HG03432 (cell line): ENCODE data around the gene C1orf159.

Source experiments
- ATAC-seq: cut with Tn5 transposase; IDR thresholded peaks from one replicate; pipeline ENCODE4 v1.9.1; 2021; ENCODE audit warnings: mild to moderate bottlenecking, moderate library complexity; ENCODE audit not compliant: unreplicated experiment

C1orf159 gene

GRCh38 chr1:1094981-1095380 lies 20.9 kb downstream of the C1orf159 start:
- no peak for ATAC-seq

DNA sequence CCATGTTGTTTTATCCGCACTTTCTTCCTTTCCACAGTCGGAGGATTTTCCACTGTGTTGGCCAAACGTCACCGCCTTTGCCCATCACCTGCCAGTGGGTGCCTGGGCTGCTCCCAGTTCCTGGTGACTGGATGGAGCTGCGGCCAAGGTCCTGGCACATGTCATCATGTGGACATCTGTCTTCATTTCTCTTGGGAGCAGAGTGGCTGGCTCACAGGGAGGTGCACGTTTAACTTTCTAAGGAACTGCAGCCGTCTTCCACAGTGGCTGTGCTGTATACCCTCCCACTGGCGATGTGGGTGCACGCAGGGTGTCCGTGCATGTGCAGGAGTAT lies 22.3 kb downstream of the C1orf159 start:
- no peak for ATAC-seq

DNA sequence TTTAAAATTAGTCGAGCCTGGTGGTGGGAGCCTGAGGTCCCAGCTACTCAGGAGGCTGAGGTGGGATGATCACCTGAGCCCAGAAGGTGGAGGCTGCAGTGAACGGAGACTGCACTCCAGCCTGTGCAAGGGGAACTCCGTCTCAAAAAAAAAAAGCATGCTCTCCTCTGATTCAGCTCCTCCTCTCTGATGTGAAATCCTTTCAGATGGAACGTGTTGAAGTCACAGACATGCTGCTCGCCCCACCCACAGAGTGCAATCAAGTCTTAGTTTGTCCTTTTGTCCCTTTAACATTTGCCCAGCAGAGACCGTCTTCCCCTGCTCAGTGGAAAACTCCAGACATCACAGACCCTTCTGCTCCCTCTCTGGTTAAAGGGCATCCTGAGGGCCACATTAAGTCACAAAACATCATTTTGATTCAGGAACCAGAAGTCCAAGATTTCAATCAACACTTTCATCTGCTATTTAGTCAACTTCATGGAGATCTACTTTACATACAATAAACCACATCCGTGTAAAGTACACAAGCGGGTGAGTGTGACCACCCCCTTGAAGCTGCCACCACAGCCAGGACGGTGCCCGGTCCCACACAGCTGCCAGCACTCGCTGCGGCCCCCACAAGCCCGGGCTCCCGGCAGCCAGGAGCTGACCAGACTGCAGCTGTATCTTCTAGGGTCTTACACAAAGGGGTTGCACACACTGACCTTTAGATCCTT lies 22.8 kb downstream of the C1orf159 start:
- ATAC-seq: no peak

- ATAC-seq: no peak
These were observed 23.6 kb downstream of the C1orf159 start for GRCh38 chr1:1092149-1092855.

DNA sequence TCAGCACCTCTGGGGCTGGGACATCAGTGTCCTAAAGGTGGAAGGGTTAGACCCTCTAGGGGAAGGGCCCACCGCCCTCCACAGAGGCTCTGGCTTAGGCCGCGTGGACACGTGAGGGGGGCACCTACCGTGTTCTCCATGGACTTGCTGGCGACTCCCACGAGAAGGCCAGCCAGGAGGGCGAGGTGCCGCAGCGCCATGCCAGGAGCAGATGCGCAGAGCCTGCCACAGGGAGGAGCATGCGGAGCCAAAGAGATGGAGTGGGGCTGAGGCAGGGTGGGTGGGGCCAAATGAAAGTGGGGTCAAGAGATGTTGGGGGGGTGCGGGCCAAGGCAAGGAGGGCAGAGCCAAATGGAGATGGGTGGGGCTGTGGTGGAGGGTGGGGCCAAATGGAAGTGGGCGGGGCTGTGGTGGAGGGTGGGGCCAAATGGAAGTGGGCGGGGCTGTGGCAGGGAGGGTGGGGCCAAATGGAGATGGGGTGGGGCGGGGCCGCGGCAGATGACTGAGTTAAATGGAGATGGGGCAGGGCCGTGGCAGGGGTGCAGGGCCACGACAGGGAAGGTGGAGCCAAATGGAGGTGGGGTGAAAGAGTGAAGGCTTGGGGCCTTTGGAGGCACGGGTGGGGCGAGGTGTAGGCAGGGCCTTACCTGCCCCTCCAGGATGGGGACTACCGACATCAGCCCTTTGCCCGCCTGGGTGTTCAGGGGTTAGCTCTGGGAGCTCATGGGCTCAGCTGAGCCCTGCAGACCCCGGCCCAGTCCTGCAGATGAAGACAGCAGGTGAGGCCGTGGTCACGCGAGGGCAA lies 24.3 kb downstream of the C1orf159 start:
- ATAC-seq: no peak

- ATAC-seq: no peak
These were observed 25.2 kb downstream of the C1orf159 start for GRCh38 chr1:1090424-1091343.

DNA sequence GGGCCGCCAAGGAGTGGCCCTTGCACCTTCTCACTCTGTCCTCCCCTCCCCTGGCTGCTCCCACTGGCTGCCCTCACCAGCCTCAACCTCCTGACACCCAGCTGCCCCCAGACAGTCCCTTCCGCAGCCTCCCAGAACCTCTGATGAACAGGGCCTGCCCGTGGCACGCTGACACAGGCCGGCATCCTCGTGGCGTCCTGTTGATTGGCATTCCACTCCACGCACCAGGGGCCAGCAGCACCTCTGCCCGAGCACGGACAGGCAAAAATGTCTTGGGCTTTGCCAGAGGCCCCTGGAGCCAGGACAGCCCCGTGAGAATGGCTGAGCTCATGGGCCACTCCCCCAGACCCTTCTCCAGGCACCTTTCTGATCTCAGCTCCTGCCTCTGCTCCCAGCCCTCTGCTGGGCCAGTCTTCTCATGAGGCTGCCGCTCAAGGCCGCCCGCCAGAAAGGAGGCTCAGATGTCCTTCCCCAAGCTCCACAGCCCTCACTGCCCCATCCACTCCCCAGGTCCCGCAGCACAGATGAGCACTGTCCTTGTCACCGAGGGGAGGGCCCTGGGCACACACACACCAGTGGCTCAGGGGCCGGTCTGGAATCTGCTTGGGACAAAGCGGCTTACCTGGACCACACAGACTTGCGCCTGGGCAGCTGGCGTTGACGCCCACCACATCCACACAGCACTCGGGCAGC lies 26.0 kb downstream of the C1orf159 start:
- ATAC-seq: no peak

- no peak for ATAC-seq
These were observed 26.8 kb downstream of the C1orf159 start for GRCh38 chr1:1088801-1089680.

DNA sequence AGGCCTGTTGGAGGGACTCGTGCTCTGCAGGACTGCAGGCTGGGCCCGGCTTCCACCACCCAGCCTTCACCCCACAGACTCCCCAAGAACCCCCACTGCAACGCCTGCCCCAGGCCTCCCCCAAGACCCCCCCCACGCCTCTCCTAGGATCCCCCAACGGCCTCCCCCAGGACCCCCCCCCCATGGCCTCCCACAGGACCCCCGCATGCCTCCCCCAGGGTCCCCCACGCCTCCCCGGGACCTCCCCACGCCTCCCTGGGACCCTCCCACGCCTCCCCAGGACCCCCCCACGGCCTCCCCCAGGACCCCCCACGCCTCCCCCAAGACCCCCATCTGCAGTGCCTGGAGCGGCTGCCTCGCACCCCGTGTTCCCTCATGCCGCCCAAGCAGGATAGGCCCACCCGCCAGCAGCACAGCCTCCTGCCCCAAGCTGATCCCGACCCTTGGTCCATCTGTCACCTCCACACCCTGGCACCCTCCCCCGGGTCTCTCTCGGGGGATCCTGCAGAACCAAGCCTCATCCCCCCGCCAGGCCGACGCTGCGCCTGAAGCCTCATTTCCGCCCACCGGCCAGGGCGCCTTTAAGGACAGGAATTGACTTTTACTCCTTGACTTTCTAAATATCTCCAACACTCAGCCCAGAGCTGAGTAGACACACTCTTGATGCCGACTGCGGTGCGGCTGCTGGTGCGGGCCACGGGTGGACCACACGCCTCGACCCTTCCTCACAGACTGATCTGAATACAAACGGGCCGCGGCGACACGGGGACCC lies 27.7 kb downstream of the C1orf159 start:
- no peak for ATAC-seq

GRCh38 chr1:1087351-1088028 lies 28.4 kb downstream of the C1orf159 start:
- no peak for ATAC-seq

DNA sequence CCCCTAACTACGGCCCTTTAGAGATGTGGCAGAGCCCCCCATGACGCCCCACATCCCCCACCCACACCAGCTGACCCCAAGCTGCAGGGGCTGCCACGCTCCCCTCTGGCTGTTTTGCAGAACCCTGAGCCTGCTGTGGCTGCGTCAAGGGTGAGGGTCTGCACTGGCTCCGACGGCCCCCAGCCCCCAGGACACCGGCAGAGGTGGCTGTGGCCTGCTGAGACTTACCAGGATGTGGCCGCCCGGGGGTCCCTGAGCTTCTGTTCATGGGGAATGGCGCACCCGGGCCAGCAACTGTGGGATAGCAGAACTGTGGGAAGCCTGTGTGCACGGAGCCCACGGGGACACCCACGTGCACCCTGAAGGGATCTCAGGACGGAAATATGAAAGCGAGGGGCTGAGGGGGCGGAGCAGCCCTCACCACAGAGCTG lies 29.0 kb downstream of the C1orf159 start:
- no peak for ATAC-seq

DNA sequence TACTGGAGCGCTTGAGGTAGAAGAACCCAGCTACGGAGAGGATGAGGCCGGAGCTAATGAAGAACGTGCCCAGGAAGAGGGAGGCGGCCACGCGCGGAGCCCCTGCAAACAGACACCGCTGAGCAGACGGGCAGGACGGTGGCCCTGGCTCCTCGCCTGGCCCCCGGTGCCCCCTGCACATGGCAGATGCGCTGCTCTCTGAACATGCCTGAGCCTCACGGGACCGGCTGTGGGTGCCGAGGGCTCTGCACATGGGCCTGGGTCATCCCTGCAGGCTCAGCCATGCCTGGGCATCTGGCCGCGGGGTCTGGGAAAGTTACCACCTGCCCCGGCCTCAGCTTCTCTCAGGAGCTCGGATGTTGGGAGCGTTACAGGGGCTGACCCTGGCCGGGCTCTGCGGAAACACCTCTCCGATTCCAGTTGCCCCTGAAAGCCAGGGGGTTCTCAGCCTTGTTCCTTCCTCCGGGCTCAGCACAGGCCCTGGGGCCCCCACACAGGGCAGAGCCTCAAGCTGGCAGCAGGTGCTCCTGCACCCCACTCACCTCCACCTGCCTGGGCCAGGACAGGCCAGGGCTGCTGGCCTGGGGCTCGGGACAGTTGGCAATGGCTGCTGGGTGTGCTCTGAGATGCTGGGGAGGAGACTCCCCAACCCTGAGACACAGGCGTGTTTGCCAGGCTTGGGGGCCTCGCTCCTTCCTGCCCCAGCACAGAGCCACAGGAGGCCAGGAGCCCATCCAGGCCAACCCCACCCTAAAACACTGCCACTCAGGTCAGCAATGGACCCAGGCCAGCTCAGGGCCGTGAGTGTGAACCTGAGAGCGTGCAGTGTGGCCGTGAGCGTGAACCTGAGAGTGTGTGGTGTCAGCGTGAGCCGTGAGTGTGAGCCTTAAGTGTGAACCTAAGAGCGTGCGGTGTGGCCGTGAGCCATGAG lies 29.7 kb downstream of the C1orf159 start:
- ATAC-seq: no peak

- ATAC-seq: no peak
These were observed 30.6 kb downstream of the C1orf159 start for GRCh38 chr1:1085171-1085841.

DNA sequence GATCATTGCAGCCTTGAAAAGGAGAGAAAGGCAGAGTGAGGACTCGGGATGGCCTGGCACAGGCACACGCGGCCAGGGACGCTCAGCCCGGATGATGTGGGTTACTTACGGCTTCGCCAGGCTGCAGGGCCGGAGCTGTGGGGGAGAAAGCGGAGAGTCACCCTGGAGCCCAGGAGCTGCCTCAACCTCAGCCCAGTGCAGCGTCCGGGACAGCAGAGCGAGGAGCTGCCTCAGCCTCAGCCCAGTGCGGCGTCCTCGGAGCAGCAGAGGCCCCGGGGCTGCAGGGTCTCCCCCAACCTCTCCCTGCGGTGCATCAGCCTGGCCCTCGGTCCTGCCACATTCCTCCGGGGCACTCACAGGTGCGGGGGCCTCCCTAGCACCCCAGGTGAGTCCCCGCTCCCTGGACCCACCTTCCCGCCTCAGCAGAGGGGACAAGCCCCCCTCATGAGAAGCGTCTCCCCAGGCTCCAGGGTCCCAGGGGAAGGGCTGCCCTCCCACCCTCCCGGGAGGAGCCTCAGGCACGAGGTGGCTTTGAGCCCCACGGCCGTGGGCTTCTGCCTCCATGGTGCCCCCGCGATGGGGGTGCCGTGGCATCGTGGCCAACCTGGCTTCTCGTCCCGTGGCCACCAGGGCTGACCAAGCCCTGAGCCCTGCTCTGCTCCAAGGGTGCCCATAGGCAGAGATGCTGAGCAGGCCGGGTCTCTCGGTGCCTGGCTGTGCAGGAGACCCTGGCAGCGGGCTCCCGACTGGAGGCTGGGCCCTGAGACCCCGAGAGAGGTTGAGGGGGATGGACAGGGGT lies 31.3 kb downstream of the C1orf159 start:
- ATAC-seq: no peak
